ENCODE measurements around the gene LSAMP. TPM values are rescaled to one million over a fixed set of nuclear protein-coding genes. Genes with fewer than 3 reads are reported as not detected.

Gene LSAMP
- total RNA-seq, 1 donor: 3.3 TPM

- no peak overlapping the region for H3K4me3 ChIP-seq (ENCODE audit: insufficient read depth, low read length)
- H3K27me3 ChIP-seq (ENCODE audit: insufficient read depth, low read length): no peaks in the 10 kb centered on the region
- H3K27ac ChIP-seq (ENCODE audit: low read depth, low read length): no peak overlapping the region
- H2AFZ ChIP-seq (ENCODE audit: low read length): no peak overlapping the region
- no peak for TF ChIP-seq CTCF (IDR thresholded peaks at IDR 0.05; ENCODE audit: extremely low read depth, low read depth, low read length)
- no peak for DNase-seq (ENCODE audit: insufficient read length, low spot score, missing footprints)
- H3K79me2 ChIP-seq (ENCODE audit: insufficient read depth, low read length): no peaks in the 10 kb centered on the region
- no peaks in the 10 kb centered on the region for H3K36me3 ChIP-seq (ENCODE audit: insufficient read depth, low read length)
- no peak overlapping the region for H3K4me2 ChIP-seq (ENCODE audit: insufficient read depth, low read length)
- H4K20me1 ChIP-seq (ENCODE audit: insufficient read depth, low read length): no peaks in the 10 kb centered on the region
- no peaks in the 10 kb centered on the region for H3K9me3 ChIP-seq (ENCODE audit: low read depth, low read length)
- H3K4me1 ChIP-seq (ENCODE audit: insufficient read depth, low read length): no peaks in the 10 kb centered on the region
Measured at GRCh38 chr3:116254541-116254940, 190.7 kb downstream of the LSAMP start.

- H3K79me2 ChIP-seq (ENCODE audit: insufficient read depth, low read length): no peaks in the 10 kb centered on the region
- no peak overlapping the region for H3K27ac ChIP-seq (ENCODE audit: low read depth, low read length)
- no peak overlapping the region for H2AFZ ChIP-seq (ENCODE audit: low read length)
- no peaks in the 10 kb centered on the region for H3K36me3 ChIP-seq (ENCODE audit: insufficient read depth, low read length)
- no peak for DNase-seq (ENCODE audit: insufficient read length, low spot score, missing footprints)
- no peaks in the 10 kb centered on the region for H3K27me3 ChIP-seq (ENCODE audit: insufficient read depth, low read length)
- no peaks in the 10 kb centered on the region for H4K20me1 ChIP-seq (ENCODE audit: insufficient read depth, low read length)
- H3K4me3 ChIP-seq (ENCODE audit: insufficient read depth, low read length): no peak overlapping the region
- H3K4me2 ChIP-seq (ENCODE audit: insufficient read depth, low read length): no peak overlapping the region
- H3K4me1 ChIP-seq (ENCODE audit: insufficient read depth, low read length): no peaks in the 10 kb centered on the region
- H3K9me3 ChIP-seq (ENCODE audit: low read depth, low read length): no peaks in the 10 kb centered on the region
- no peak for TF ChIP-seq CTCF (IDR thresholded peaks at IDR 0.05; ENCODE audit: extremely low read depth, low read depth, low read length)
Measured at GRCh38 chr3:116253511-116253910, 191.8 kb downstream of the LSAMP start.

- Histone ChIP-seq H3K4me2 (ENCODE audit: insufficient read depth, low read length) (no peak overlapping the region), H3K4me3 (ENCODE audit: insufficient read depth, low read length) (no peak overlapping the region), H3K27me3 (ENCODE audit: insufficient read depth, low read length) (no peaks in the 10 kb centered on the region), H3K27ac (ENCODE audit: low read depth, low read length) (no peak overlapping the region), H3K79me2 (ENCODE audit: insufficient read depth, low read length) (no peaks in the 10 kb centered on the region), H3K9me3 (ENCODE audit: low read depth, low read length) (no peaks in the 10 kb centered on the region), H4K20me1 (ENCODE audit: insufficient read depth, low read length) (no peaks in the 10 kb centered on the region), H2AFZ (ENCODE audit: low read length) (no peak overlapping the region), H3K36me3 (ENCODE audit: insufficient read depth, low read length) (no peaks in the 10 kb centered on the region), H3K4me1 (ENCODE audit: insufficient read depth, low read length) (no peaks in the 10 kb centered on the region)
- no peak for TF ChIP-seq CTCF (IDR thresholded peaks at IDR 0.05; ENCODE audit: extremely low read depth, low read depth, low read length)
- DNase-seq (ENCODE audit: insufficient read length, low spot score, missing footprints): no peak
Measured at GRCh38 chr3:116247605-116248004, 197.7 kb downstream of the LSAMP start.

GRCh38 chr3:116246406-116246980 lies 198.8 kb downstream of the LSAMP start:
- no peak overlapping the region for H3K4me2 ChIP-seq (ENCODE audit: insufficient read depth, low read length)
- no peak overlapping the region for H3K4me3 ChIP-seq (ENCODE audit: insufficient read depth, low read length)
- no peak overlapping the region for H2AFZ ChIP-seq (ENCODE audit: low read length)
- H3K27me3 ChIP-seq (ENCODE audit: insufficient read depth, low read length): no peaks in the 10 kb centered on the region
- no peak for TF ChIP-seq CTCF (IDR thresholded peaks at IDR 0.05; ENCODE audit: extremely low read depth, low read depth, low read length)
- no peak overlapping the region for H3K27ac ChIP-seq (ENCODE audit: low read depth, low read length)
- H3K79me2 ChIP-seq (ENCODE audit: insufficient read depth, low read length): no peaks in the 10 kb centered on the region
- H3K36me3 ChIP-seq (ENCODE audit: insufficient read depth, low read length): no peaks in the 10 kb centered on the region
- H3K4me1 ChIP-seq (ENCODE audit: insufficient read depth, low read length): no peaks in the 10 kb centered on the region
- DNase-seq (ENCODE audit: insufficient read length, low spot score, missing footprints): no peak
- no peaks in the 10 kb centered on the region for H4K20me1 ChIP-seq (ENCODE audit: insufficient read depth, low read length)
- H3K9me3 ChIP-seq (ENCODE audit: low read depth, low read length): no peaks in the 10 kb centered on the region

All from osteoblast (primary cell).